HEK293 (cell line): Measurements from ENCODE around the gene TEX2.

Experiments
- BCL11A ChIP-seq: fragments of 450-650 bp; formaldehyde crosslinking; IDR thresholded peaks from 2 replicates; pipeline ENCODE4 v1.5.1; 2016; ENCODE audit warnings: low read depth, missing biosample characterization, missing genetic modification characterization
- PBX3 ChIP-seq: sonication (generic); formaldehyde crosslinking; IDR thresholded peaks from 2 replicates; pipeline ENCODE4 v1.8.1; 2022; ENCODE audit warnings: mild to moderate bottlenecking, moderate library complexity, missing genetic modification reagents
- PRDM4 ChIP-seq: fragments of 450-650 bp; formaldehyde crosslinking; IDR thresholded peaks from 2 replicates; pipeline ENCODE4 v1.5.1; 2017; ENCODE audit warnings: missing biosample characterization, missing genetic modification characterization
- REPIN1 ChIP-seq: fragments of 450-650 bp; formaldehyde crosslinking; IDR thresholded peaks from 2 replicates; pipeline ENCODE4 v1.5.1; 2017; ENCODE audit warnings: missing biosample characterization, missing genetic modification characterization, low read depth
- TCF7L2 ChIP-seq: IDR thresholded peaks from 2 replicates; pipeline ENCODE4 v1.6.1; 2011; ENCODE audit warnings: low read depth, mild to moderate bottlenecking, inconsistent platforms, low read length, moderate library complexity, borderline replicate concordance
- YY1 ChIP-seq: fragments of 450-650 bp; formaldehyde crosslinking; IDR thresholded peaks from 2 replicates; pipeline ENCODE4 v1.5.1; 2018; ENCODE audit warnings: missing biosample characterization, missing genetic modification characterization
- ZBTB7A ChIP-seq: fragments of 450-650 bp; formaldehyde crosslinking; IDR thresholded peaks from 2 replicates; pipeline ENCODE4 v1.5.1; 2016; ENCODE audit warnings: low read depth, missing biosample characterization, missing genetic modification characterization
- ZNF274 ChIP-seq, 2 experiments: fragments of 200-500 bp in 1 of 2; fragments of 450-650 bp in 1 of 2; sonication (Bioruptor generic) in 1 of 2; formaldehyde crosslinking in 1 of 2; IDR thresholded peaks; 2 replicates each; pipeline versions ENCODE4 v1.5.1 to v1.6.1; 2014 to 2016; ENCODE audit warnings: borderline replicate concordance in 1 of 2, inconsistent platforms in 1 of 2, low read length in 1 of 2, missing biosample characterization in 1 of 2, missing genetic modification characterization in 1 of 2
- ZNF335 ChIP-seq: fragments of 450-650 bp; formaldehyde crosslinking; conservative IDR thresholded peaks from 2 replicates; pipeline ENCODE4 v1.5.1; 2016; ENCODE audit warnings: missing biosample characterization, missing genetic modification characterization
- ZNF624 ChIP-seq: fragments of 450-650 bp; formaldehyde crosslinking; IDR thresholded peaks from 2 replicates; pipeline ENCODE4 v1.5.1; 2017; ENCODE audit warnings: missing biosample characterization, missing genetic modification characterization
- ZNF658 ChIP-seq: fragments of 450-650 bp; formaldehyde crosslinking; IDR thresholded peaks from 2 replicates; pipeline ENCODE4; 2016; ENCODE audit warnings: missing biosample characterization, missing genetic modification characterization
- TF ChIP-seq, protein P1 (sequence below): fragments of 450-650 bp; formaldehyde crosslinking; IDR thresholded peaks from 2 replicates; pipeline ENCODE4 v1.5.1; 2016; ENCODE audit warnings: missing biosample characterization, missing genetic modification characterization
- TF ChIP-seq, protein P2 (sequence below): fragments of 450-650 bp; formaldehyde crosslinking; IDR thresholded peaks from 2 replicates; pipeline ENCODE4 v1.5.1; 2016; ENCODE audit warnings: missing biosample characterization, missing genetic modification characterization

- no peak for TF ChIP-seq PRDM4 (tag by site-specific recombination)
- no peak for TF ChIP-seq YY1 (tag by site-specific recombination)
- TF ChIP-seq, protein P1, sequence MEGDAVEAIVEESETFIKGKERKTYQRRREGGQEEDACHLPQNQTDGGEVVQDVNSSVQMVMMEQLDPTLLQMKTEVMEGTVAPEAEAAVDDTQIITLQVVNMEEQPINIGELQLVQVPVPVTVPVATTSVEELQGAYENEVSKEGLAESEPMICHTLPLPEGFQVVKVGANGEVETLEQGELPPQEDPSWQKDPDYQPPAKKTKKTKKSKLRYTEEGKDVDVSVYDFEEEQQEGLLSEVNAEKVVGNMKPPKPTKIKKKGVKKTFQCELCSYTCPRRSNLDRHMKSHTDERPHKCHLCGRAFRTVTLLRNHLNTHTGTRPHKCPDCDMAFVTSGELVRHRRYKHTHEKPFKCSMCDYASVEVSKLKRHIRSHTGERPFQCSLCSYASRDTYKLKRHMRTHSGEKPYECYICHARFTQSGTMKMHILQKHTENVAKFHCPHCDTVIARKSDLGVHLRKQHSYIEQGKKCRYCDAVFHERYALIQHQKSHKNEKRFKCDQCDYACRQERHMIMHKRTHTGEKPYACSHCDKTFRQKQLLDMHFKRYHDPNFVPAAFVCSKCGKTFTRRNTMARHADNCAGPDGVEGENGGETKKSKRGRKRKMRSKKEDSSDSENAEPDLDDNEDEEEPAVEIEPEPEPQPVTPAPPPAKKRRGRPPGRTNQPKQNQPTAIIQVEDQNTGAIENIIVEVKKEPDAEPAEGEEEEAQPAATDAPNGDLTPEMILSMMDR (tag by site-specific recombination), result no peak
- TF ChIP-seq ZNF274 (IDR thresholded peaks at IDR 0.05; ENCODE audit: low read length), result no peak
- TF ChIP-seq ZNF274 (tag by site-specific recombination; IDR thresholded peaks at IDR 0.05; ENCODE audit: borderline replicate concordance), result no peak
- TF ChIP-seq ZBTB7A (tag by site-specific recombination), result no peak
- TF ChIP-seq ZNF335 (tag by site-specific recombination), result no peak
- no peak for TF ChIP-seq REPIN1 (tag by site-specific recombination)
- TF ChIP-seq ZNF624 (tag by site-specific recombination), result no peak
- TF ChIP-seq BCL11A, result no peak
- no peak for TF ChIP-seq ZNF658 (tag by site-specific recombination)
- TF ChIP-seq, protein P2, sequence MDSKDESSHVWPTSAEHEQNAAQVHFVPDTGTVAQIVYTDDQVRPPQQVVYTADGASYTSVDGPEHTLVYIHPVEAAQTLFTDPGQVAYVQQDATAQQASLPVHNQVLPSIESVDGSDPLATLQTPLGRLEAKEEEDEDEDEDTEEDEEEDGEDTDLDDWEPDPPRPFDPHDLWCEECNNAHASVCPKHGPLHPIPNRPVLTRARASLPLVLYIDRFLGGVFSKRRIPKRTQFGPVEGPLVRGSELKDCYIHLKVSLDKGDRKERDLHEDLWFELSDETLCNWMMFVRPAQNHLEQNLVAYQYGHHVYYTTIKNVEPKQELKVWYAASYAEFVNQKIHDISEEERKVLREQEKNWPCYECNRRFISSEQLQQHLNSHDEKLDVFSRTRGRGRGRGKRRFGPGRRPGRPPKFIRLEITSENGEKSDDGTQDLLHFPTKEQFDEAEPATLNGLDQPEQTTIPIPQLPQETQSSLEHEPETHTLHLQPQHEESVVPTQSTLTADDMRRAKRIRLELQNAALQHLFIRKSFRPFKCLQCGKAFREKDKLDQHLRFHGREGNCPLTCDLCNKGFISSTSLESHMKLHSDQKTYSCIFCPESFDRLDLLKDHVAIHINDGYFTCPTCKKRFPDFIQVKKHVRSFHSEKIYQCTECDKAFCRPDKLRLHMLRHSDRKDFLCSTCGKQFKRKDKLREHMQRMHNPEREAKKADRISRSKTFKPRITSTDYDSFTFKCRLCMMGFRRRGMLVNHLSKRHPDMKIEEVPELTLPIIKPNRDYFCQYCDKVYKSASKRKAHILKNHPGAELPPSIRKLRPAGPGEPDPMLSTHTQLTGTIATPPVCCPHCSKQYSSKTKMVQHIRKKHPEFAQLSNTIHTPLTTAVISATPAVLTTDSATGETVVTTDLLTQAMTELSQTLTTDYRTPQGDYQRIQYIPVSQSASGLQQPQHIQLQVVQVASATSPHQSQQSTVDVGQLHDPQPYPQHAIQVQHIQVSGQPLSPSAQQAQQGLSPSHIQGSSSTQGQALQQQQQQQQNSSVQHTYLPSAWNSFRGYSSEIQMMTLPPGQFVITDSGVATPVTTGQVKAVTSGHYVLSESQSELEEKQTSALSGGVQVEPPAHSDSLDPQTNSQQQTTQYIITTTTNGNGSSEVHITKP (tag by site-specific recombination), result no peak
- no peak for TF ChIP-seq TCF7L2
- no peak for TF ChIP-seq PBX3 (CRISPR knock-in tag)
These were observed 41.4 kb downstream of the TEX2 start for GRCh38 chr17:64221679-64222078.
